Left lobe of liver (tissue), 2 donors: ENCODE results near the gene PEX26. TPM values are rescaled to one million over a fixed set of nuclear protein-coding genes. Genes with fewer than 3 reads are reported as not detected.
"Not testable (repeated sequence)": the region's sequence is repeated elsewhere in the genome, so short reads cannot be mapped to it uniquely, and the experiment has no call there.

Source experiments
- ATAC-seq: fragments of 200-7000 bp; cut with Tn5 transposase; one replicate; pipeline ENCODE4 v1.9.1; 2020; ENCODE audit warnings: mild to moderate bottlenecking, moderate library complexity
- DNase-seq: peaks from one replicate; pipeline ENCODE4 v3.0.0-alpha.2; 2020; ENCODE audit warnings: low spot score
- total RNA-seq: library from RNA; stranded (reverse); gene quantifications from one replicate; pipeline ENCODE4 v1.2.1, GENCODE V29; 2021
- donor health status: DM: no; HTN: no; CAD: no; lungs with moderate emphysema.
- donor health status: DM: no; HTN: yes; CAD: no.

The PEX26 gene
- total RNA-seq, 1 donor from 2014 or later: 26.2 TPM

GRCh38 chr22:18056161-18056666, 21.6 kb upstream of the PEX26 start:
- ATAC-seq (no peak), DNase-seq (no peak)

- no peak for ATAC-seq
- no peak for DNase-seq
Observed at GRCh38 chr22:18056807-18057474, 20.8 kb upstream of the PEX26 start.

DNA sequence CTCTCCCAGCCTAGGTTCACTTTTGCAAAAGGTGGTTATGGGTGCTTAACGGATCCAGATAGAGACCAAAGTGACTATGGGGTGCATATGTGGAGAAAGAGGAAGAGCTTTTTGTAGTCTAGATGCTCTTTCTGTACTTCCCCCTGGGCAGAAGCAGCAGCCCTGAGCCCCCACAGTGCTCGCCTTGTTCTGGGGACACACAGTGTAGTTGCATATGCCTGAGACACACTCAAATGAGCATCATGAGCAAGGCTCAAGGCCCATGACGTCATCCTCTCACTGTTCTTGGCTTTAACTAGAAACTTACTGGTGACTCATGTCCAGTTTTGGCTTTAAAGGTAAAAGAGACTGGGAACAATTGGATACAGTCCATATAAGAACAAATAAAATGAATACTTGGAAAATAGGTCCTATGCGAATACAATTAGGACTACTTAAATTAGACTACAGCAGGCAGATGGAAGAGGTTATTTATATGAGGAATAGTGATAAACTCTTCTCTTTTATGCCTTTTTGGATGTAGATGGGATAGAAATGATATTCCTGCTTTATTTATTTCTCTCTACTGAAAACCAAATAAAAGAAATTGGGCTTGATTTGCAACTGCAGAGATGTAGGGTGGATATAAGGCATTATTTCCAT, 20.1 kb upstream of the PEX26 start:
- DNase-seq: no peak
- ATAC-seq: no peak

- ATAC-seq (no peak), DNase-seq (no peak)
Observed at GRCh38 chr22:18058371-18059093, 19.3 kb upstream of the PEX26 start.

- DNase-seq: no peak
- no peak for ATAC-seq
Observed at GRCh38 chr22:18059094-18059417, 18.7 kb upstream of the PEX26 start.

- ATAC-seq (no peak), DNase-seq (no peak)
Observed at GRCh38 chr22:18059473-18059872, 18.3 kb upstream of the PEX26 start.

- DNase-seq: no peak
- no peak for ATAC-seq
Observed at GRCh38 chr22:18059991-18060390, 17.8 kb upstream of the PEX26 start.

DNA sequence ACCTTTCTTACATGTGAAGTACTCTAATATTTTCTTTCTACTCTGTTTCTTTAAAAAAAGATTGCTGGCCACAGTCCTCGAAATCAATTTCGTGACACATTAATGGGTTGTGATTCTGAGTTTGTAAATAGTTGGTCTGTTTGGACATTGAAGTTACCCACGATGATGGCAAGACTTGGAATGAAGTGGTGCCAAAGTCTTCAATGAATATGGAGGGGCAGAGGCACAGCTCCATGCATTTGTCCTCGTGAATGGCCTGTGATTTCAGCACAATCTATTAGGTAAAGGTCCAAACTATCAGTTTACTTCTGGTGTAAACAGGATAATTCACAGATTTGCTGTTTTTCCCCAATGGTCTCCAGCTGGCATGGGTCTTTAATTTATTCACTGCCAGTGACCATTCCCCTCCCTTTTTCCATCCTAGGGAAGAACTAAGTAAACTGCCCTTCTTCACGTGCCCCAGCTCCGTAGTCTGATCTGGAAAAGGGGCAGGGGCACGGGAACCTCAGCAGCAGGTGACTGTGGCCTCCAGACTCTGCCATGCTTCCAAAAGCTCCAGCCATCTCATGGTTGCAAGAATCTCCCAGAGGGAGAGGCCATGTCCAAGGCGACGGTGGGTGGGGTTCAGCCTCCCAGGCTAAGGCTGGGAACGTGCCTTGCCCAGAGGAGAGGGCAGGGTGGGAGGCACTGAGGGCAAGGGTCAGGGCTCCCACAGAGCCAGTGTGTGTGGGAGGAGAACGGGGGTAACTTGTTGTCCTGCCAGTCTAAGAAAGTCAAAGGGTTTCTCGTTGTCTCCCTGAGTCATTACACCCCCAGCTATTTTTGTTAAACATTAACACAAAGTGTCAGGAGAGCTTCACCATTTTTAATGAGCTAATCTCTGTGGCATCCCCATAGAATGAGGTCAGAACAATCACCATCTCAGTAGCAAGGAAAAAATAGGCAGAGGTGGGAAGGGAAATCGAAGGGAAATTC, 16.9 kb upstream of the PEX26 start:
- ATAC-seq (peak; percentile 71), DNase-seq (peak; percentile 63)

- DNase-seq: no peak
- ATAC-seq: no peak
Observed at GRCh38 chr22:18062421-18062820, 15.4 kb upstream of the PEX26 start.

DNA sequence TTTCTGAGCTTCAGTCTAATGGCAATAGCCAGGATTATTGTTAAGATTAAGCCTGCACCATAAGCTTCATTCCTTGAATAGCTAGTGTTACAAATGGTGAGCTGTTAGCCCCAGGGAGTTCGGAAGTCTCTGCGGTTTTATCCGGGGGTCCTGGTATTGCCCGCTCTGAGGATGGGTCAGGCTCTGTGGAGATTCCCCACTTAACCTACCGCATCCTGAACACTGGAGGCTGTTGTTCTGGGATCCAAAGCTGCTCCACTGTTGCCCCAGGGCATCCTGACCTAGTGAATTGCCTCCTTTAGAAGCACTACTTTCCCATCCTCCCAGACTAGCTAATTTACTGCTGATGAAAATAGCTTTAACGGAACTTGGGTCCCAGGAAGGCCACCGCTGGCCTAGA, 14.5 kb upstream of the PEX26 start:
- ATAC-seq: no peak
- DNase-seq: no peak

DNA sequence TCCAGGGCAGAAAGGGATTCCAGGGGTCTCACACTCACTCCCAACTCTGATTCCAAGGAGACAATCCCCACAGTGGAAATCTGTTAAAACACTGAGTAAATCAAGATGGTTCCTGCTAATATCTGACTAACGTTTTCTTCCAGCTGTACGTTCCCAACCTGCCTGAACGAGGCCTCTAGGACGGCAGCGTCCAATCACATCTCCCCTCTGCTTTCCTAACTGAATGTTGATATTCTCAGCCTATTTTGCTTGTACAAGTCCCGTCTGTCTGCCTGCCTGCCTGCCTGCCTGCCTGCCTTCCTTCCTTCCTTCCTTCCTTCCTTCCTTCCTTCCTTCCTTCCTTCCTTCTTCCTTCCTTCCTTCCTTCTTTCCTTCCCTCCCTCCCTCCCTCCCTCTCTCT, 14.1 kb upstream of the PEX26 start:
- not testable (repeated sequence) for DNase-seq, ATAC-seq

DNA sequence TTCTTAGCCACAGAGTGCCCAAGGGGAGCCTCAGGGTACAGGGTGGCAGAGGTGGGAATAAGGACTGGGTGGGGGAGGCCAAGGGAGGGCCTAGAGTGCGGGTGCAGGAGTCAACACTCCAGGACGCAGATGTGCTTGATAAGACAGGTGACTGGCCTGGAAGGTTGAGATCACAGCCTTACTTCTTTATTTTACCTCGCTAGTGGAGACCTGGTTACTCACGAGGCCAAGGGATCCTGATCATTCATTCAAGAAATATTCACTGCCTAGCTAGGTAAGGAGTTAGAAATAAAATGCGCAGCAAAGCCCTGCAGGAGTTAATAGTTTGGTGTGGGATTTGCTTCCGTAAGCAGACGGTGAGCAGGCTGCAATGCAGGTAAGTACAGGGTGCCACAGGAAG, 13.2 kb upstream of the PEX26 start:
- DNase-seq (no peak), ATAC-seq (no peak)

- no peak for DNase-seq
- ATAC-seq: no peak
Observed at GRCh38 chr22:18065256-18065655, 12.5 kb upstream of the PEX26 start.

- peak; percentile 74 for ATAC-seq
Observed at GRCh38 chr22:18066181-18066859, 11.5 kb upstream of the PEX26 start.

DNA sequence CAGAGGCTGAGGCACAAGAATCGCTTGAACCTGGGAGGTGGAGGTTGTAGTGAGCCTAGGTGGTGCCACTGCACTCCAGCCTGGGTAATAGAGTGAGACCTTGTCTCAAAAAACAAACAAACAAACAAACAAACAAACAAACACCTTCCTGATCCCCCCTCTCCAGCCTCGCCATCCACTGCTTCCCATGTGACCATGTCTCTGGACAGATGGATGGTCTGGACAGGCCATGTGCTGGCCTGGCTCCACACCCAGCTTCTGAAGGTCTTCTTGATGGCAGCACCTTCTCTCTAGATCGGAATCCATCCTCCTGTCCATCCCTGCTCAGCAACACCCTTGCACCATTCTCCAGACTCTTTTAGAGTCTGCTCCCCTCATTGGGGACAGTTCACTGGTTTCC, 10.7 kb upstream of the PEX26 start:
- DNase-seq: no peak
- no peak for ATAC-seq

More at GRCh38 chr22:18066181-18066859, 11.5 kb upstream of the PEX26 start:
- DNase-seq: no peak

GRCh38 chr22:18067548-18068341, 10.0 kb upstream of the PEX26 start:
- DNase-seq (no peak), ATAC-seq (no peak)

GRCh38 chr22:18068381-18068988, 9.3 kb upstream of the PEX26 start:
- ATAC-seq (no peak), DNase-seq (no peak)

GRCh38 chr22:18069041-18069440, 8.7 kb upstream of the PEX26 start:
- ATAC-seq: no peak
- DNase-seq: no peak

GRCh38 chr22:18070041-18070440, 7.7 kb upstream of the PEX26 start:
- no peak for DNase-seq
- ATAC-seq: no peak
